H9 (cell line): Measurements from ENCODE around the gene NHERF2. TPM values are rescaled to one million over a fixed set of nuclear protein-coding genes. Genes with fewer than 3 reads are reported as not detected.

Experiments used
- DNase-seq: peaks from one replicate; pipeline ENCODE4 v3.0.0-alpha.2; 2017
- H2AFZ ChIP-seq: one replicate; pipeline ENCODE4 v1.6.1; 2013; ENCODE audit warnings: mild to moderate bottlenecking, low read length, control low read depth, moderate library complexity
- H2AK5ac ChIP-seq: 2 replicates; pipeline ENCODE4 v1.6.1; 2013; ENCODE audit warnings: low read length, control low read depth, mixed read lengths; ENCODE audit not compliant: insufficient read length
- H2BK120ac ChIP-seq: one replicate; pipeline ENCODE4 v1.6.1; 2013; ENCODE audit warnings: low read depth, mild to moderate bottlenecking, low read length, control low read depth, inconsistent platforms; ENCODE audit not compliant: poor library complexity, severe bottlenecking
- H2BK12ac ChIP-seq: 2 replicates; pipeline ENCODE4 v1.6.1; 2013; ENCODE audit warnings: low read length, control low read depth, mixed read lengths, low read depth; ENCODE audit not compliant: insufficient read length
- H2BK15ac ChIP-seq: 2 replicates; pipeline ENCODE4 v1.6.1; 2013; ENCODE audit warnings: low read depth, low read length, control low read depth
- H2BK20ac ChIP-seq: one replicate; pipeline ENCODE4 v1.6.1; 2013; ENCODE audit warnings: low read depth, mild to moderate bottlenecking, low read length, control low read depth, inconsistent platforms; ENCODE audit not compliant: poor library complexity, severe bottlenecking
- H2BK5ac ChIP-seq: 2 replicates; pipeline ENCODE4 v1.6.1; 2013; ENCODE audit warnings: low read length, control low read depth, mixed read lengths; ENCODE audit not compliant: insufficient read length
- H3K14ac ChIP-seq: 2 replicates; pipeline ENCODE4 v1.6.1; 2013; ENCODE audit warnings: low read length, control low read depth; ENCODE audit not compliant: insufficient read depth
- H3K18ac ChIP-seq: 2 replicates; pipeline ENCODE4 v1.6.1; 2013; ENCODE audit warnings: low read depth, mild to moderate bottlenecking, mixed read lengths, low read length, control low read depth; ENCODE audit not compliant: insufficient read length
- H3K23ac ChIP-seq: 2 replicates; pipeline ENCODE4 v1.6.1; 2013; ENCODE audit warnings: low read length, control low read depth, mixed read lengths, low read depth; ENCODE audit not compliant: insufficient read length
- H3K23me2 ChIP-seq: 2 replicates; pipeline ENCODE4 v1.6.1; 2013; ENCODE audit warnings: low read depth, mild to moderate bottlenecking, mixed read lengths, low read length, control low read depth; ENCODE audit not compliant: insufficient read length, poor library complexity, severe bottlenecking
- H3K27ac ChIP-seq: 2 replicates; pipeline ENCODE4 v1.5.1; 2013; ENCODE audit warnings: low read length, control low read depth, mixed read lengths, low read depth; ENCODE audit not compliant: insufficient read length
- H3K27me3 ChIP-seq: 2 replicates; pipeline ENCODE4 v1.6.1; 2013; ENCODE audit warnings: low read length, control low read depth, inconsistent platforms; ENCODE audit not compliant: insufficient read depth
- H3K4ac ChIP-seq: 2 replicates; pipeline ENCODE4 v1.6.1; 2013; ENCODE audit warnings: low read depth, mild to moderate bottlenecking, control low read depth, inconsistent platforms, low read length, moderate library complexity
- H3K4me1 ChIP-seq: 2 replicates; pipeline ENCODE4 v1.6.1; 2013; ENCODE audit warnings: low read length, control low read depth, inconsistent platforms; ENCODE audit not compliant: insufficient read depth
- H3K4me2 ChIP-seq: 2 replicates; pipeline ENCODE4 v1.6.1; 2013; ENCODE audit warnings: low read length, control low read depth, mixed read lengths; ENCODE audit not compliant: insufficient read length, insufficient read depth
- H3K56ac ChIP-seq: 2 replicates; pipeline ENCODE4 v1.6.1; 2013; ENCODE audit warnings: low read depth, mild to moderate bottlenecking, mixed read lengths, low read length, control low read depth; ENCODE audit not compliant: insufficient read length
- H3K79me1 ChIP-seq: 2 replicates; pipeline ENCODE4 v1.6.1; 2013; ENCODE audit warnings: low read depth, mild to moderate bottlenecking, moderate library complexity, low read length, control low read depth, inconsistent platforms; ENCODE audit not compliant: insufficient read depth, poor library complexity, severe bottlenecking
- H3K79me2 ChIP-seq: 2 replicates; pipeline ENCODE4 v1.6.1; 2013; ENCODE audit warnings: low read length, control low read depth, inconsistent platforms; ENCODE audit not compliant: insufficient read depth
- H3K9ac ChIP-seq: 2 replicates; pipeline ENCODE4 v1.6.1; 2013; ENCODE audit warnings: low read length, control low read depth, mixed read lengths; ENCODE audit not compliant: insufficient read length; ENCODE audit errors: extremely low read depth
- H3K9me3 ChIP-seq: one replicate; pipeline ENCODE4 v1.6.1; 2013; ENCODE audit warnings: low read depth, low read length, inconsistent platforms; ENCODE audit not compliant: control insufficient read depth
- H3T11ph ChIP-seq: one replicate; pipeline ENCODE4 v1.6.1; 2013; ENCODE audit warnings: mild to moderate bottlenecking, low read length, control low read depth, inconsistent platforms
- H4K20me1 ChIP-seq: one replicate; pipeline ENCODE4 v1.6.1; 2013; ENCODE audit not compliant: control insufficient read depth, insufficient read length, insufficient read depth
- H4K5ac ChIP-seq: 2 replicates; pipeline ENCODE4 v1.6.1; 2013; ENCODE audit warnings: low read depth, mild to moderate bottlenecking, mixed read lengths, low read length, control low read depth; ENCODE audit not compliant: insufficient read length
- H4K8ac ChIP-seq: replicated peaks from 2 replicates; pipeline ENCODE4 v1.6.1; 2013; ENCODE audit warnings: low read length, control low read depth, mixed read lengths, low read depth; ENCODE audit not compliant: insufficient read length
- H4K91ac ChIP-seq: 2 replicates; pipeline ENCODE4 v1.6.1; 2013; ENCODE audit warnings: low read depth, mild to moderate bottlenecking, moderate library complexity, mixed read lengths, low read length, control low read depth; ENCODE audit not compliant: insufficient read length
- H3K27ac Mint-ChIP-seq, 3 experiments: 2 replicates in 2 of 3; 3 replicates in 1 of 3; pipeline ENCODE4 v1.8.0; 2020 to 2021; ENCODE audit warnings: mixed read lengths in 3 of 3, mild to moderate bottlenecking in 1 of 3, moderate library complexity in 1 of 3
- H3K27me3 Mint-ChIP-seq: 2 replicates; pipeline ENCODE4 v1.8.0; 2021; ENCODE audit warnings: low read depth, mild to moderate bottlenecking, moderate library complexity, mixed read lengths
- H3K36me3 Mint-ChIP-seq, 3 experiments: 2 replicates in 2 of 3; 3 replicates in 1 of 3; pipeline ENCODE4 v1.8.0; 2020 to 2021; ENCODE audit warnings: low read depth in 3 of 3, mixed read lengths in 3 of 3; ENCODE audit not compliant: insufficient read depth in 1 of 3
- H3K4me1 Mint-ChIP-seq, 2 experiments: 2 replicates each; pipeline ENCODE4 v1.8.0; 2020; ENCODE audit warnings: mixed read lengths in 2 of 2
- H3K4me3 Mint-ChIP-seq, 2 experiments: 2 replicates in 1 of 2; 3 replicates in 1 of 2; pipeline ENCODE4 v1.8.0; 2020 to 2021; ENCODE audit warnings: mild to moderate bottlenecking in 2 of 2, mixed read lengths in 2 of 2, moderate library complexity in 1 of 2
- H3K9me3 Mint-ChIP-seq, 2 experiments: 2 replicates in 1 of 2; 3 replicates in 1 of 2; pipeline ENCODE4 v1.8.0; 2020; ENCODE audit warnings: mild to moderate bottlenecking in 2 of 2, mixed read lengths in 2 of 2, moderate library complexity in 1 of 2
- CTCF ChIP-seq: fragments of 200-600 bp; sonication (generic); conservative IDR thresholded peaks from 3 replicates; pipeline ENCODE4 v1.8.0; 2021; ENCODE audit warnings: antibody characterized with exemption, mild to moderate bottlenecking
- WGBS: extraction: QIAGEN DNeasy Blood & Tissue Kit; methylation state at CpG from one replicate; pipeline ENCODE4 v1.1.7; 2013; ENCODE audit warnings: missing lambda C conversion rate, low lambda C conversion rate, mixed read lengths; ENCODE audit not compliant: insufficient read length; ENCODE audit errors: extremely low coverage; 5-methylcytosine and 5-hydroxymethylcytosine counted together
- total RNA-seq: library from RNA; stranded (reverse); gene quantifications from 2 replicates; pipeline ENCODE4 v1.2.1, GENCODE V29; 2021

Gene NHERF2
- total RNA-seq, 1 experiment from 2014 or later = 15.3 TPM

- no peak overlapping the region for H4K91ac ChIP-seq
- Mint-ChIP-seq H3K36me3 (peaks cover 0 to 1% (median under 1%) of the 10 kb centered on the region in 3 experiments; a peak in 3 of 7 replicates), H3K27ac (no peak overlapping the region), H3K9me3 (no peaks in the 10 kb centered on the region; a peak in 1 of 5 replicates), H3K27me3 (peaks cover 42% of the 10 kb centered on the region), H3K4me1 (peaks cover 16 to 20% of the 10 kb centered on the region in 2 experiments), H3K4me3 (peak overlapping the region; percentile 66 to 84; a peak in 3 of 5 replicates)
- H3K4me1 ChIP-seq = no peaks in the 10 kb centered on the region; the same call in 1 of the 2 replicates
- H3K27me3 ChIP-seq = peaks cover 15% of the 10 kb centered on the region; the same call in 1 of the 2 replicates
- peak overlapping the region; percentile 53 for H3K4me2 ChIP-seq
- H2BK5ac ChIP-seq = no peak overlapping the region
- no peak overlapping the region for H4K8ac ChIP-seq
- no peak overlapping the region for H2AK5ac ChIP-seq
- H3K9me3 ChIP-seq = no peaks in the 10 kb centered on the region
- peak overlapping the region; percentile 85 for H3K18ac ChIP-seq
- H3T11ph ChIP-seq = no peak overlapping the region
- TF ChIP-seq CTCF = no peak
- no peak overlapping the region for H3K23ac ChIP-seq
- H3K4ac ChIP-seq = no peak overlapping the region; the same call in 1 of the 2 replicates
- no peaks in the 10 kb centered on the region for H3K79me2 ChIP-seq
- H3K56ac ChIP-seq = no peak overlapping the region
- no peaks in the 10 kb centered on the region for H4K20me1 ChIP-seq
- H2BK12ac ChIP-seq = no peak overlapping the region
- peak; percentile 97 for DNase-seq
- no peak overlapping the region for H2BK20ac ChIP-seq
- peaks cover 18% of the 10 kb centered on the region for H3K23me2 ChIP-seq
- no peak overlapping the region for H2BK120ac ChIP-seq
- H4K5ac ChIP-seq = no peak overlapping the region
- no peak overlapping the region for H2AFZ ChIP-seq
- WGBS = no CpG with 5 or more reads among the region's 96 CpGs
- H3K79me1 ChIP-seq = no peaks in the 10 kb centered on the region
- H2BK15ac ChIP-seq = no peak overlapping the region; the same call in 1 of the 2 replicates
- H3K9ac ChIP-seq = no peak overlapping the region
- no peak overlapping the region for H3K27ac ChIP-seq
- peak overlapping the region; percentile 82 for H3K14ac ChIP-seq
Measured at GRCh38 chr16:1991948-1992703, 34.6 kb upstream of the NHERF2 start.
